CD14-positive monocyte (primary cell): ENCODE measurements around the gene OLFM1. TPM values are rescaled to one million over a fixed set of nuclear protein-coding genes. Genes with fewer than 3 reads are reported as not detected.

Source experiments
- DNase-seq, 3 donors: peaks; one replicate each; pipeline ENCODE4 v3.0.0-alpha.2; 2011 to 2022
- H2AFZ ChIP-seq: 2 replicates; pipeline ENCODE4 v1.6.0; 2012; ENCODE audit warnings: mild to moderate bottlenecking, low read depth, low read length, inconsistent platforms; ENCODE audit not compliant: insufficient read depth, poor library complexity, severe bottlenecking
- H3K27ac ChIP-seq, 2 donors: 1 replicate in 1 of 2; 2 replicates in 1 of 2; pipeline ENCODE4 v1.5.1; 2012 to 2013; ENCODE audit warnings: low read length in 2 of 2, control low read depth in 1 of 2, inconsistent platforms in 1 of 2, low read depth in 1 of 2, mild to moderate bottlenecking in 1 of 2
- H3K27me3 ChIP-seq, 2 donors: one replicate each; pipeline versions ENCODE4 v1.6.0 to v1.6.1; 2011 to 2013; ENCODE audit warnings: low read length in 2 of 2; ENCODE audit not compliant: control insufficient read depth in 2 of 2, insufficient read depth in 2 of 2
- H3K36me3 ChIP-seq, 2 donors: replicated peaks in 1 of 2; 1 replicate in 1 of 2; 2 replicates in 1 of 2; pipeline versions ENCODE4 v1.5.1 to v1.6.1; 2012 to 2013; ENCODE audit warnings: low read length in 2 of 2, control low read depth in 1 of 2, inconsistent platforms in 1 of 2, mild to moderate bottlenecking in 1 of 2; ENCODE audit not compliant: insufficient read depth in 2 of 2, control insufficient read depth in 1 of 2
- H3K4me1 ChIP-seq, 2 donors: 1 replicate in 1 of 2; 2 replicates in 1 of 2; pipeline versions ENCODE4 v1.5.1 to v1.6.1; 2012 to 2013; ENCODE audit warnings: low read length in 2 of 2, control low read depth in 1 of 2, inconsistent platforms in 1 of 2, mild to moderate bottlenecking in 1 of 2, moderate library complexity in 1 of 2; ENCODE audit not compliant: insufficient read depth in 2 of 2, control insufficient read depth in 1 of 2
- H3K4me2 ChIP-seq: replicated peaks from 2 replicates; pipeline ENCODE3; 2012; ENCODE audit warnings: low read length, moderate library complexity, mild to moderate bottlenecking; ENCODE audit not compliant: poor library complexity, severe bottlenecking; ENCODE audit errors: extremely low read depth
- H3K4me3 ChIP-seq, 3 experiments: fragments of 200-600 bp in 1 of 3; sonication (generic) in 1 of 3; replicated peaks in 1 of 3; 1 replicate in 2 of 3; 2 replicates in 1 of 3; pipeline ENCODE4 v1.5.1; 2011 to 2013; ENCODE audit warnings: low read length in 3 of 3, mild to moderate bottlenecking in 3 of 3, control low read depth in 2 of 3, low read depth in 2 of 3, inconsistent platforms in 1 of 3, moderate library complexity in 1 of 3
- H3K79me2 ChIP-seq: 2 replicates; pipeline ENCODE4 v1.6.0; 2012; ENCODE audit warnings: mild to moderate bottlenecking, control low read depth, inconsistent platforms, low read length, moderate library complexity; ENCODE audit not compliant: insufficient read depth
- H3K9ac ChIP-seq: 2 replicates; pipeline ENCODE4 v1.6.0; 2017; ENCODE audit warnings: low read length, mild to moderate bottlenecking; ENCODE audit not compliant: insufficient read depth, poor library complexity, severe bottlenecking
- H3K9me3 ChIP-seq, 2 donors: replicated peaks in 1 of 2; 1 replicate in 1 of 2; 2 replicates in 1 of 2; pipeline versions ENCODE4 v1.5.1 to v1.6.1; 2012 to 2013; ENCODE audit warnings: low read length in 2 of 2, control low read depth in 1 of 2; ENCODE audit not compliant: control insufficient read depth in 1 of 2, insufficient read depth in 1 of 2
- H4K20me1 ChIP-seq: 2 replicates; pipeline ENCODE4 v1.6.0; 2012; ENCODE audit warnings: mild to moderate bottlenecking, low read length, control low read depth, moderate library complexity; ENCODE audit not compliant: insufficient read depth
- H3K27ac Mint-ChIP-seq, 7 donors: one replicate each; pipeline ENCODE4 v1.8.0; 2020; ENCODE audit warnings: mild to moderate bottlenecking in 7 of 7, mixed read lengths in 7 of 7, moderate library complexity in 6 of 7, inconsistent platforms in 2 of 7
- H3K27me3 Mint-ChIP-seq, 3 donors: one replicate each; pipeline ENCODE4 v1.8.0; 2021 to 2022; ENCODE audit warnings: low read depth in 3 of 3, mild to moderate bottlenecking in 3 of 3, mixed read lengths in 3 of 3, moderate library complexity in 3 of 3, inconsistent platforms in 1 of 3
- H3K36me3 Mint-ChIP-seq, 2 donors: one replicate each; pipeline ENCODE4 v1.8.0; 2020; ENCODE audit warnings: mixed read lengths in 2 of 2, inconsistent platforms in 1 of 2, mild to moderate bottlenecking in 1 of 2
- H3K4me1 Mint-ChIP-seq: one replicate; pipeline ENCODE4 v1.8.0; 2020; ENCODE audit warnings: mild to moderate bottlenecking, mixed read lengths
- H3K4me3 Mint-ChIP-seq, 2 donors: one replicate each; pipeline ENCODE4 v1.8.0; 2020; ENCODE audit warnings: mild to moderate bottlenecking in 2 of 2, mixed read lengths in 2 of 2, moderate library complexity in 1 of 2
- H3K9me3 Mint-ChIP-seq, 7 donors: one replicate each; pipeline ENCODE4 v1.8.0; 2020 to 2022; ENCODE audit warnings: mixed read lengths in 7 of 7, mild to moderate bottlenecking in 6 of 7, moderate library complexity in 6 of 7, inconsistent platforms in 2 of 7
- CTCF ChIP-seq: fragments of 200-600 bp; IDR thresholded peaks from one replicate; pipeline ENCODE4 v1.8.0; 2022; ENCODE audit warnings: antibody characterized with exemption, mild to moderate bottlenecking
- WGBS: methylation state at CpG from one replicate; pipeline ENCODE4 v1.1.5; 2013; ENCODE audit warnings: missing lambda C conversion rate; ENCODE audit not compliant: insufficient coverage; 5-methylcytosine and 5-hydroxymethylcytosine counted together
- intact Hi-C, 2 donors: fragments of 100-400 bp; cut with micrococcal nuclease; formaldehyde crosslinking; loops; one replicate each; pipeline versions ENCODE4 v1.15.0 to v1.15.1; 2023
- polyA plus RNA-seq, 3 donors: library from polyadenylated mRNA; depleted of rRNA in 1 of 3; unstranded in 2 of 3; stranded (reverse) in 1 of 3; fragments of 300-500 nt in 2 of 3; fragments of >200 nt in 1 of 3; fragmentation: Illumina TruSeq in 2 of 3; gene quantifications; 1 replicate in 2 of 3; 2 replicates in 1 of 3; pipeline ENCODE4 v1.2.3, GENCODE V29; 2012 to 2021

The OLFM1 gene
- polyA plus RNA-seq, 3 donors, result 7.6 to 10.9 (median 9.4) TPM

DNA sequence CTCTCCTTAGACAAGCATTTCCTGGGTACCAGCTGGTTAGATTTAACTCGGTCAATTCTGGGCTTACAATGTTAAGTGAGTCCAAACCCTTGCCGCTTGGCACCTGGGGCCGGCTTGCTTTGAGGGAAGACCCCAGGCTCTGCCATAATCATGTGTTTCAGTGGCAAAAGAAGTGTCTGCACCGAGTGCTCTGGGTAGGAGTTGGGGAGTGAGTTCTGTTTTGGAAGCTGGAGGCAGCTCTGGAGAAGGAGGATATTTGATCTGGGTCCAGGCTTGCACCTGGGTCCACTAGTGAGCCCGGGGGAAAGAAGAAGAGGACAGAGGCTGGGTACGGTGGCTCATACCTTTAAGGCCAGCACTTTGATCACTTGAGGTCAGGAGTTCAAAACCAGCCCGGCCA lies 8.4 kb upstream of the OLFM1 start:
- H3K4me3 Mint-ChIP-seq, result peak overlapping the region in 1 of 2 donors; percentile 6

GRCh38 chr9:135079676-135080075 lies 7.8 kb upstream of the OLFM1 start:
- Histone ChIP-seq H3K4me3 (no peak overlapping the region), H4K20me1 (no peaks in the 10 kb centered on the region), H3K4me1 (no peaks in the 10 kb centered on the region), H3K9me3 (peaks cover 3 to 4% of the 10 kb centered on the region in 2 donors), H2AFZ (no peak overlapping the region), H3K9ac (no peak overlapping the region), H3K36me3 (no peaks in the 10 kb centered on the region), H3K79me2 (no peaks in the 10 kb centered on the region), H3K27me3 (peaks cover 9 to 41% of the 10 kb centered on the region in 2 donors), H3K27ac (no peak overlapping the region), H3K4me2 (no peak overlapping the region)
- Mint-ChIP-seq H3K4me3 (no peak overlapping the region), H3K36me3 (peaks cover 0 to 1% of the 10 kb centered on the region in 2 donors), H3K4me1 (peaks cover 4% of the 10 kb centered on the region), H3K27me3 (peaks cover 35 to 58% (median 41%) of the 10 kb centered on the region in 3 donors), H3K27ac (no peak overlapping the region), H3K9me3 (peaks cover 0 to 12% (median 5%) of the 10 kb centered on the region in 7 donors)
- TF ChIP-seq CTCF, result no peak
- DNase-seq, result no peak
- WGBS, result 89% methylated on average over 2 of the region's 8 CpGs
- intact Hi-C loops, result no loop called here

More for the DNA sequence above, 8.4 kb upstream of the OLFM1 start:
- intact Hi-C loops, result no loop called here
- H3K4me3 ChIP-seq, result no peak overlapping the region
- peaks cover 11 to 44% of the 10 kb centered on the region in 2 donors for H3K27me3 ChIP-seq
- H2AFZ ChIP-seq, result no peak overlapping the region
- no peak overlapping the region for H3K9ac ChIP-seq
- TF ChIP-seq CTCF, result no peak
- peaks cover 35 to 57% (median 42%) of the 10 kb centered on the region in 3 donors for H3K27me3 Mint-ChIP-seq
- H3K27ac Mint-ChIP-seq, result peak overlapping the region in 1 of 7 donors; percentile 76
- no peak overlapping the region for H3K27ac ChIP-seq
- peaks cover 0 to 13% (median 7%) of the 10 kb centered on the region in 7 donors for H3K9me3 Mint-ChIP-seq
- 88% methylated on average over 5 of the region's 7 CpGs for WGBS
- H3K4me1 Mint-ChIP-seq, result peaks cover 5% of the 10 kb centered on the region
- no peaks in the 10 kb centered on the region for H3K79me2 ChIP-seq
- H3K36me3 Mint-ChIP-seq, result peaks cover 0 to 1% of the 10 kb centered on the region in 2 donors
- DNase-seq, result no peak
- peaks cover 3 to 4% of the 10 kb centered on the region in 2 donors for H3K9me3 ChIP-seq
- no peaks in the 10 kb centered on the region for H4K20me1 ChIP-seq
- H3K36me3 ChIP-seq, result no peaks in the 10 kb centered on the region
- no peak overlapping the region for H3K4me2 ChIP-seq
- H3K4me1 ChIP-seq, result no peaks in the 10 kb centered on the region
